ENCODE measurements around the gene USP32. TPM values are rescaled to one million over a fixed set of nuclear protein-coding genes. Genes with fewer than 3 reads are reported as not detected.

Gene USP32
- total RNA-seq, 4 donors from 2014 or later: 29.1 to 74.1 (median 42.5) TPM

- Histone ChIP-seq H3K4me1 (peaks cover 0 to 10% (median 5%) of the 10 kb centered on the region in 3 donors), H3K27me3 (peaks cover 0 to under 1% (median 0%) of the 10 kb centered on the region in 4 donors), H3K36me3 (no peaks in the 10 kb centered on the region), H3K9me3 (no peaks in the 10 kb centered on the region), H3K27ac (no peak overlapping the region), H3K4me3 (no peak overlapping the region)
- no peak for TF ChIP-seq CTCF (IDR thresholded peaks at IDR 0.05)
- TF ChIP-seq POLR2A (IDR thresholded peaks at IDR 0.05): no peak
- intact Hi-C loops (cut with DNase I): no loop called here
- no peak for DNase-seq
- WGBS, 2 donors: 75 to 78% methylated on average over 2 of the region's 2 CpGs
Measured at GRCh38 chr17:60416368-60416925, 24.5 kb upstream of the USP32 start.

- 91 to 93% methylated on average over 1 of the region's 1 CpG for WGBS, 2 donors
- H3K4me3 ChIP-seq: no peak overlapping the region
- no peak for DNase-seq
Measured at GRCh38 chr17:60415146-60415545, 23.2 kb upstream of the USP32 start.

GRCh38 chr17:60412701-60413100 lies 20.8 kb upstream of the USP32 start:
- no peak overlapping the region for H3K4me3 ChIP-seq
- peaks cover 0 to 6% (median 0%) of the 10 kb centered on the region in 3 donors for H3K9me3 ChIP-seq
- TF ChIP-seq POLR2A (IDR thresholded peaks at IDR 0.05): no peak
- 74 to 77% methylated on average over 3 of the region's 3 CpGs for WGBS, 2 donors
- no peaks in the 10 kb centered on the region for H3K36me3 ChIP-seq
- no peaks in the 10 kb centered on the region for H3K27me3 ChIP-seq
- no peak overlapping the region for H3K27ac ChIP-seq
- intact Hi-C loops (cut with DNase I): no loop called here
- H3K4me1 ChIP-seq: no peaks in the 10 kb centered on the region
- DNase-seq: no peak

More at GRCh38 chr17:60415146-60415545, 23.2 kb upstream of the USP32 start:
- no peaks in the 10 kb centered on the region for H3K36me3 ChIP-seq
- H3K27ac ChIP-seq: no peak overlapping the region
- intact Hi-C loops (cut with DNase I): no loop called here
- TF ChIP-seq CTCF (IDR thresholded peaks at IDR 0.05) (no peak), POLR2A (IDR thresholded peaks at IDR 0.05) (no peak)
- H3K4me1 ChIP-seq: no peaks in the 10 kb centered on the region
- no peaks in the 10 kb centered on the region for H3K27me3 ChIP-seq
- H3K9me3 ChIP-seq: peaks cover 0 to 2% (median 0%) of the 10 kb centered on the region in 3 donors

GRCh38 chr17:60410001-60410400 lies 18.1 kb upstream of the USP32 start:
- intact Hi-C loops (cut with DNase I): no loop called here
- peaks cover 0 to 6% (median 0%) of the 10 kb centered on the region in 3 donors for H3K9me3 ChIP-seq

GRCh38 chr17:60406887-60407286 lies 15.0 kb upstream of the USP32 start:
- no peak overlapping the region for H3K4me3 ChIP-seq

More at GRCh38 chr17:60410001-60410400, 18.1 kb upstream of the USP32 start:
- no peak for DNase-seq
- Histone ChIP-seq H3K27ac (no peak overlapping the region), H3K27me3 (peaks cover 0 to 5% (median 0%) of the 10 kb centered on the region in 4 donors), H3K4me3 (no peak overlapping the region), H3K4me1 (no peaks in the 10 kb centered on the region), H3K36me3 (no peaks in the 10 kb centered on the region)
- 65 to 89% methylated on average over 1 to 4 of the region's 4 CpGs for WGBS, 2 donors
- TF ChIP-seq POLR2A (IDR thresholded peaks at IDR 0.05): no peak
- TF ChIP-seq CTCF (IDR thresholded peaks at IDR 0.05): no peak

More at GRCh38 chr17:60406887-60407286, 15.0 kb upstream of the USP32 start:
- H3K27ac ChIP-seq: no peak overlapping the region
- H3K4me1 ChIP-seq: no peaks in the 10 kb centered on the region
- H3K27me3 ChIP-seq: peaks cover 0 to 5% (median 0%) of the 10 kb centered on the region in 4 donors
- intact Hi-C loops (cut with DNase I): no loop called here
- no peaks in the 10 kb centered on the region for H3K36me3 ChIP-seq
- WGBS, 2 donors: 66 to 75% methylated on average over 3 of the region's 3 CpGs
- peaks cover 0 to 6% (median 0%) of the 10 kb centered on the region in 3 donors for H3K9me3 ChIP-seq
- TF ChIP-seq CTCF (IDR thresholded peaks at IDR 0.05) (no peak), POLR2A (IDR thresholded peaks at IDR 0.05) (no peak)
- DNase-seq: no peak
